Esophagus squamous epithelium (tissue), 5 donors: Measurements from ENCODE around the gene USF2. TPM values are rescaled to one million over a fixed set of nuclear protein-coding genes. Genes with fewer than 3 reads are reported as not detected.

Experiments
- DNase-seq: peaks from one replicate; lab custom pipeline; 2025; lab: John Stamatoyannopoulos, UW
- H3K27ac ChIP-seq, 4 donors: fragments of 200-600 bp; sonication (generic); one replicate each; pipeline ENCODE4 v1.5.1; 2016 to 2019; ENCODE audit warnings: mild to moderate bottlenecking in 1 of 4
- H3K27me3 ChIP-seq, 4 donors: fragments of 200-600 bp; sonication (generic); 1 replicate in 3 of 4; 2 replicates in 1 of 4; pipeline versions ENCODE4 v1.5.1 to v1.6.0; 2017 to 2021; ENCODE audit warnings: antibody characterized with exemption in 1 of 4
- H3K36me3 ChIP-seq, 3 donors: fragments of 200-600 bp; sonication (generic); one replicate each; pipeline ENCODE4 v1.5.1; 2016 to 2019
- H3K4me1 ChIP-seq, 3 donors: fragments of 200-600 bp; sonication (generic); one replicate each; pipeline ENCODE4 v1.5.1; 2017 to 2019
- H3K4me3 ChIP-seq, 4 donors: fragments of 200-600 bp; sonication (generic); 1 replicate in 3 of 4; 2 replicates in 1 of 4; pipeline ENCODE4 v1.5.1; 2016 to 2019; ENCODE audit warnings: mild to moderate bottlenecking in 2 of 4, moderate library complexity in 1 of 4
- H3K9me3 ChIP-seq, 3 donors: fragments of 200-600 bp; sonication (generic); one replicate each; pipeline ENCODE4 v1.5.1; 2016 to 2019
- CTCF ChIP-seq, 6 experiments: fragments of 450-650 bp in 4 of 6; fragments of 200-600 bp in 2 of 6; sonication (generic) in 2 of 6; IDR thresholded peaks; one replicate each; pipeline ENCODE4 v1.5.1; 2016 to 2019; ENCODE audit warnings: antibody characterized with exemption in 6 of 6, mild to moderate bottlenecking in 4 of 6, moderate library complexity in 4 of 6
- POLR2A ChIP-seq, 4 donors: fragments of 450-650 bp; IDR thresholded peaks; one replicate each; pipeline ENCODE4 v1.6.1; 2017; ENCODE audit warnings: antibody characterized with exemption in 4 of 4, mild to moderate bottlenecking in 4 of 4, moderate library complexity in 3 of 4
- WGBS, 2 donors: methylation state at CpG; one replicate each; pipeline ENCODE4 v1.1.5; 2018; 5-methylcytosine and 5-hydroxymethylcytosine counted together
- intact Hi-C: fragments of 100-400 bp; cut with DNase I; formaldehyde crosslinking; loops from one replicate; pipeline ENCODE4 v1.15.0; 2022
- total RNA-seq, 4 donors: library from RNA; depleted of rRNA; stranded (reverse); fragments of >200 nt; gene quantifications; one replicate each; pipeline ENCODE4 v1.1.0, GENCODE V29; 2016
- donor health status: DM: yes; HTN: yes; CAD: no.

Gene USF2
- total RNA-seq, 4 donors from 2014 or later, result 56.1 to 79.7 (median 59.0) TPM

- DNase-seq, result no peak
- Histone ChIP-seq H3K27me3 (peaks cover 0 to 20% (median 0%) of the 10 kb centered on the region in 4 donors), H3K36me3 (peaks cover 0 to 81% (median 0%) of the 10 kb centered on the region in 3 donors), H3K4me1 (peaks cover 0 to 38% (median 0%) of the 10 kb centered on the region in 3 donors), H3K4me3 (no peak overlapping the region), H3K27ac (no peak overlapping the region), H3K9me3 (no peaks in the 10 kb centered on the region)
- TF ChIP-seq CTCF (IDR thresholded peaks at IDR 0.05) (no peak), POLR2A (IDR thresholded peaks at IDR 0.05) (no peak)
- 74 to 96% methylated on average over 5 to 6 of the region's 9 CpGs for WGBS, 2 donors
- intact Hi-C loops, result no loop called here
Measured at GRCh38 chr19:35257113-35257461, 11.7 kb upstream of the USF2 start.

DNA sequence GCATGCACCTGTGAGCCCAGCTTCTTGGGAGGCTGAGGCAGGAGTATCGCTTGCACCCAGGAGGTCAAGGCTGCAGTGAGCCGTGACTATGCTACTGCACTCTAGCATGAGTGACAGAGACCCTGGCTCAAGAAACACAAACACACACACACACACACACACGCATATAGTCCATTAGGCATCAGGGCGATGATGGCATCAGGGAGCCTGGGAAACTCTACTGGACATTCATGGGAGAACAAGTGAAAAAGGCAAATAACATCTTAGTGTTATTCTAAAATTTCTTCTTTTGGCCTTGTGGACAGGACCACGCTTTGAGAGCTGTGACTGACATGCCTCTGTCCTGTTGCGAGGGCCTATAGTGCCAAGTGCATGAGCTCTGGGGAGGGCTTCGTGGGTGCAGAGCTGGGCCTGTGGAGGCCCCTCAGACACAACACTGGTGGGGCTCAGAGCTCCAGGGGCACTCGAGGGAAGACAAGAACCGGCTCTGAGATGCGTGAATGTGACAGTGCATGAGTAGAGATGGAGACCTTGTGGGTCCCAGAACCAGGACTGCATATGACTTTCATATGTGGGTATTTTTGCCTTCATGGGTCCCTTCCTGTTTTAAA lies 8.0 kb upstream of the USF2 start:
- 79 to 80% methylated on average over 10 of the region's 10 CpGs for WGBS, 2 donors
- H3K4me3 ChIP-seq, result no peak overlapping the region
- no peaks in the 10 kb centered on the region for H3K9me3 ChIP-seq
- TF ChIP-seq CTCF (IDR thresholded peaks at IDR 0.05), result no peak
- no peak for TF ChIP-seq POLR2A (IDR thresholded peaks at IDR 0.05)
- DNase-seq, result no peak
- peaks cover 0 to 75% (median 0%) of the 10 kb centered on the region in 3 donors for H3K36me3 ChIP-seq
- H3K27ac ChIP-seq, result no peak overlapping the region
- peaks cover 3 to 39% (median 10%) of the 10 kb centered on the region in 3 donors for H3K4me1 ChIP-seq
- intact Hi-C loops, result no loop called here
- H3K27me3 ChIP-seq, result peaks cover 0 to 8% (median 0%) of the 10 kb centered on the region in 4 donors

GRCh38 chr19:35261356-35262100 lies 7.2 kb upstream of the USF2 start:
- H3K27ac ChIP-seq, result no peak overlapping the region
- intact Hi-C loops, result no loop called here
- no peak for DNase-seq

GRCh38 chr19:35262101-35262761 lies 6.5 kb upstream of the USF2 start:
- H3K27ac ChIP-seq, result no peak overlapping the region
- H3K36me3 ChIP-seq, result peaks cover 0 to 82% (median 0%) of the 10 kb centered on the region in 3 donors
- WGBS, 2 donors, result 70 to 78% methylated on average over 12 to 14 of the region's 17 CpGs

More at GRCh38 chr19:35261356-35262100, 7.2 kb upstream of the USF2 start:
- Histone ChIP-seq H3K27me3 (peaks cover 0 to 8% (median 0%) of the 10 kb centered on the region in 4 donors), H3K4me1 (peaks cover 11 to 46% (median 17%) of the 10 kb centered on the region in 3 donors), H3K4me3 (no peak overlapping the region), H3K36me3 (peaks cover 0 to 78% (median 0%) of the 10 kb centered on the region in 3 donors), H3K9me3 (no peaks in the 10 kb centered on the region)
- 72 to 82% methylated on average over 8 to 9 of the region's 12 CpGs for WGBS, 2 donors
- TF ChIP-seq POLR2A (IDR thresholded peaks at IDR 0.05) (no peak), CTCF (IDR thresholded peaks at IDR 0.05) (no peak)

More at GRCh38 chr19:35262101-35262761, 6.5 kb upstream of the USF2 start:
- DNase-seq, result no peak
- H3K9me3 ChIP-seq, result no peaks in the 10 kb centered on the region
- intact Hi-C loops, result no loop called here
- H3K4me3 ChIP-seq, result no peak overlapping the region
- H3K27me3 ChIP-seq, result peaks cover 0 to 1% (median 0%) of the 10 kb centered on the region in 4 donors
- TF ChIP-seq CTCF (IDR thresholded peaks at IDR 0.05) (no peak), POLR2A (IDR thresholded peaks at IDR 0.05) (peak in 1 of 4 donors; percentile 18)
- H3K4me1 ChIP-seq, result peaks cover 17 to 48% (median 22%) of the 10 kb centered on the region in 3 donors
